Gastroesophageal sphincter (tissue), 4 donors: ENCODE data around the gene CCDC3. TPM values are rescaled to one million over a fixed set of nuclear protein-coding genes. Genes with fewer than 3 reads are reported as not detected.

Source experiments
- ATAC-seq: fragments of 150-250 bp; one replicate; pipeline ENCODE4 v1.9.1; 2016; ENCODE audit warnings: mild to moderate bottlenecking, moderate library complexity
- H3K27ac ChIP-seq, 4 donors: fragments of 200-600 bp; sonication (generic) in 3 of 4; 1 replicate in 3 of 4; 2 replicates in 1 of 4; pipeline ENCODE4 v1.5.1; 2016 to 2019
- H3K27me3 ChIP-seq: fragments of 200-600 bp; sonication (generic); one replicate; pipeline ENCODE4 v1.5.1; 2019
- H3K36me3 ChIP-seq, 2 donors: fragments of 200-600 bp; sonication (generic); one replicate each; pipeline ENCODE4 v1.5.1; 2019; ENCODE audit warnings: control low read depth in 1 of 2
- H3K4me1 ChIP-seq, 3 donors: fragments of 200-600 bp; sonication (generic); 1 replicate in 2 of 3; 2 replicates in 1 of 3; pipeline ENCODE4 v1.5.1; 2016 to 2019; ENCODE audit warnings: control low read depth in 2 of 3
- H3K4me3 ChIP-seq, 2 donors: fragments of 200-600 bp; sonication (generic); one replicate each; pipeline ENCODE4 v1.5.1; 2019; ENCODE audit warnings: mild to moderate bottlenecking in 1 of 2, moderate library complexity in 1 of 2
- H3K9me3 ChIP-seq, 3 donors: fragments of 200-600 bp; sonication (generic); one replicate each; pipeline ENCODE4 v1.5.1; 2017 to 2019; ENCODE audit warnings: control low read depth in 2 of 3
- CTCF ChIP-seq, 4 experiments: fragments of 200-600 bp in 2 of 4; fragments of 450-650 bp in 2 of 4; sonication (generic) in 1 of 4; IDR thresholded peaks; one replicate each; pipeline ENCODE4 v1.5.1; 2017 to 2019; ENCODE audit warnings: antibody characterized with exemption in 4 of 4, mild to moderate bottlenecking in 2 of 4, moderate library complexity in 2 of 4
- EP300 ChIP-seq: sonication (generic); formaldehyde crosslinking; IDR thresholded peaks from one replicate; pipeline ENCODE4 v1.6.1; 2017; ENCODE audit warnings: antibody characterized with exemption, mild to moderate bottlenecking
- POLR2A ChIP-seq, 2 donors: fragments of 450-650 bp; IDR thresholded peaks; one replicate each; pipeline ENCODE4 v1.6.1; 2017; ENCODE audit warnings: antibody characterized with exemption in 2 of 2, mild to moderate bottlenecking in 2 of 2, moderate library complexity in 1 of 2
- POLR2AphosphoS5 ChIP-seq: sonication (generic); formaldehyde crosslinking; IDR thresholded peaks from one replicate; pipeline ENCODE4 v1.6.1; 2017; ENCODE audit warnings: antibody characterized with exemption
- WGBS, 2 donors: methylation state at CpG; one replicate each; pipeline ENCODE4 v1.1.5; 2018; ENCODE audit warnings: low coverage in 1 of 2; 5-methylcytosine and 5-hydroxymethylcytosine counted together
- total RNA-seq, 4 donors: library from RNA; depleted of rRNA; stranded (reverse); fragments of >200 nt; gene quantifications; one replicate each; pipeline ENCODE4 v1.1.0, GENCODE V29; 2016

CCDC3 gene
- total RNA-seq, 4 donors from 2014 or later = 12.2 to 66.1 (median 16.0) TPM

GRCh38 chr10:12899546-12899945 lies 102.0 kb downstream of the CCDC3 start:
- ATAC-seq = no peak
- WGBS, 2 donors = 93 to 97% methylated on average over 7 of the region's 7 CpGs
- no peaks in the 10 kb centered on the region for H3K27me3 ChIP-seq
- no peak overlapping the region for H3K27ac ChIP-seq
- no peak overlapping the region for H3K4me3 ChIP-seq
- no peaks in the 10 kb centered on the region for H3K9me3 ChIP-seq
- peaks cover 0 to 8% of the 10 kb centered on the region in 2 donors for H3K36me3 ChIP-seq
- TF ChIP-seq EP300 (no peak), CTCF (IDR thresholded peaks at IDR 0.05) (no peak), POLR2AphosphoS5 (no peak), POLR2A (IDR thresholded peaks at IDR 0.05) (no peak)
- peaks cover 0 to 4% (median 0%) of the 10 kb centered on the region in 3 donors for H3K4me1 ChIP-seq

GRCh38 chr10:12898271-12898670 lies 103.2 kb downstream of the CCDC3 start:
- WGBS, 2 donors = 80 to 92% methylated on average over 4 to 14 of the region's 24 CpGs
- Histone ChIP-seq H3K9me3 (peaks cover 0 to 7% (median 0%) of the 10 kb centered on the region in 3 donors), H3K27me3 (no peaks in the 10 kb centered on the region), H3K27ac (no peak overlapping the region), H3K36me3 (peaks cover 0 to 8% of the 10 kb centered on the region in 2 donors), H3K4me1 (peaks cover 0 to 4% (median 0%) of the 10 kb centered on the region in 3 donors), H3K4me3 (no peak overlapping the region)
- no peak for ATAC-seq
- TF ChIP-seq POLR2A (IDR thresholded peaks at IDR 0.05) (no peak), POLR2AphosphoS5 (no peak), EP300 (no peak), CTCF (IDR thresholded peaks at IDR 0.05) (no peak)

- Histone ChIP-seq H3K27ac (no peak overlapping the region), H3K9me3 (peaks cover 0 to 17% (median 0%) of the 10 kb centered on the region in 3 donors), H3K27me3 (no peaks in the 10 kb centered on the region), H3K36me3 (peaks cover 0 to 8% of the 10 kb centered on the region in 2 donors), H3K4me1 (peaks cover 0 to 4% (median 0%) of the 10 kb centered on the region in 3 donors), H3K4me3 (no peak overlapping the region)
- 89 to 98% methylated on average over 6 of the region's 6 CpGs for WGBS, 2 donors
- no peak for ATAC-seq
- TF ChIP-seq POLR2AphosphoS5 (no peak), CTCF (IDR thresholded peaks at IDR 0.05) (no peak), POLR2A (IDR thresholded peaks at IDR 0.05) (no peak), EP300 (no peak)
Observed at GRCh38 chr10:12897278-12897677, 104.2 kb downstream of the CCDC3 start.

GRCh38 chr10:12896251-12896650 lies 105.3 kb downstream of the CCDC3 start:
- peaks cover 0 to 8% of the 10 kb centered on the region in 2 donors for H3K36me3 ChIP-seq
- no peak for ATAC-seq
- H3K27me3 ChIP-seq = no peaks in the 10 kb centered on the region
- no peak overlapping the region for H3K27ac ChIP-seq
- TF ChIP-seq EP300 (no peak), POLR2AphosphoS5 (no peak), POLR2A (IDR thresholded peaks at IDR 0.05) (no peak), CTCF (IDR thresholded peaks at IDR 0.05) (no peak)
- H3K9me3 ChIP-seq = peaks cover 0 to 17% (median 0%) of the 10 kb centered on the region in 3 donors
- WGBS, 2 donors = 96 to 100% methylated on average over 2 to 3 of the region's 5 CpGs
- H3K4me3 ChIP-seq = no peak overlapping the region
- no peaks in the 10 kb centered on the region for H3K4me1 ChIP-seq

GRCh38 chr10:12892924-12893323 lies 108.6 kb downstream of the CCDC3 start:
- no peak overlapping the region for H3K4me3 ChIP-seq
- H3K4me1 ChIP-seq = peaks cover 0 to 13% (median 0%) of the 10 kb centered on the region in 3 donors
- H3K9me3 ChIP-seq = peaks cover 0 to 27% (median 0%) of the 10 kb centered on the region in 3 donors
- ATAC-seq = no peak
- H3K36me3 ChIP-seq = peaks cover 0 to 4% of the 10 kb centered on the region in 2 donors
- H3K27ac ChIP-seq = no peak overlapping the region
- TF ChIP-seq EP300 (no peak), CTCF (IDR thresholded peaks at IDR 0.05) (no peak), POLR2A (IDR thresholded peaks at IDR 0.05) (no peak), POLR2AphosphoS5 (no peak)
- no peaks in the 10 kb centered on the region for H3K27me3 ChIP-seq
